NB4 (cell line): ENCODE data around the gene KSR1.

Experiments used
- MYC ChIP-seq: IDR thresholded peaks from 2 replicates; pipeline ENCODE4 v1.6.1; 2011; ENCODE audit warnings: low read depth, low read length
- POLR2A ChIP-seq: IDR thresholded peaks from 2 replicates; pipeline ENCODE4 v1.6.1; 2011; ENCODE audit warnings: mild to moderate bottlenecking; ENCODE audit not compliant: insufficient read length; ENCODE audit errors: extremely low read depth
- TF ChIP-seq, protein P1 (sequence below): IDR thresholded peaks from one replicate; pipeline ENCODE4 v1.5.1; 2012; ENCODE audit warnings: low read depth, low read length
- TF ChIP-seq, protein P2 (sequence below): IDR thresholded peaks from 2 replicates; pipeline ENCODE4 v1.6.1; 2011; ENCODE audit warnings: low read depth, low read length

DNA sequence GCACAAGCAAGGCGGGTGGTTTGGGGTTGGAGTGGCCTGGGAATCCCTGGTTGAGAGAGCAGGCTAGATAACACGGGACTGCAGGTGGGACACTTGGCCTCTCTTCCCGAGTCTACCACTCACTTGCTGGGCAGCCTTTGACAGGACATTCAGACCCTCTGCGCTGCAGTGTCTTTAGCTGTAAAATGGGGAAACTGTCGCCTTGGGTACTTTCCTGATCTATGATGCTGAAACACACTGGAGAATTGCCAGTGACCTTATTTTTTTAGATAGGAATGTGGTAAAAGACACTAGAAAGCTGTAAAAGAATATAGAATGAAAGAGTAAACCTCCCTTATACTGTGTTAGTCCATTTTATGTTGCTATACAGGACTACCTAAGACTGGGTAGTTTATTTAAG is 30.5 kb downstream of the KSR1 start:
- TF ChIP-seq, protein P1, sequence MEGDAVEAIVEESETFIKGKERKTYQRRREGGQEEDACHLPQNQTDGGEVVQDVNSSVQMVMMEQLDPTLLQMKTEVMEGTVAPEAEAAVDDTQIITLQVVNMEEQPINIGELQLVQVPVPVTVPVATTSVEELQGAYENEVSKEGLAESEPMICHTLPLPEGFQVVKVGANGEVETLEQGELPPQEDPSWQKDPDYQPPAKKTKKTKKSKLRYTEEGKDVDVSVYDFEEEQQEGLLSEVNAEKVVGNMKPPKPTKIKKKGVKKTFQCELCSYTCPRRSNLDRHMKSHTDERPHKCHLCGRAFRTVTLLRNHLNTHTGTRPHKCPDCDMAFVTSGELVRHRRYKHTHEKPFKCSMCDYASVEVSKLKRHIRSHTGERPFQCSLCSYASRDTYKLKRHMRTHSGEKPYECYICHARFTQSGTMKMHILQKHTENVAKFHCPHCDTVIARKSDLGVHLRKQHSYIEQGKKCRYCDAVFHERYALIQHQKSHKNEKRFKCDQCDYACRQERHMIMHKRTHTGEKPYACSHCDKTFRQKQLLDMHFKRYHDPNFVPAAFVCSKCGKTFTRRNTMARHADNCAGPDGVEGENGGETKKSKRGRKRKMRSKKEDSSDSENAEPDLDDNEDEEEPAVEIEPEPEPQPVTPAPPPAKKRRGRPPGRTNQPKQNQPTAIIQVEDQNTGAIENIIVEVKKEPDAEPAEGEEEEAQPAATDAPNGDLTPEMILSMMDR = no peak
- TF ChIP-seq POLR2A = no peak
- TF ChIP-seq, protein P2, sequence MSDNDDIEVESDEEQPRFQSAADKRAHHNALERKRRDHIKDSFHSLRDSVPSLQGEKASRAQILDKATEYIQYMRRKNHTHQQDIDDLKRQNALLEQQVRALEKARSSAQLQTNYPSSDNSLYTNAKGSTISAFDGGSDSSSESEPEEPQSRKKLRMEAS = no peak
- no peak for TF ChIP-seq MYC
